ENCODE measurements around the gene ZNF841. TPM values are rescaled to one million over a fixed set of nuclear protein-coding genes. Genes with fewer than 3 reads are reported as not detected.

The ZNF841 gene
- total and polyA plus RNA-seq, 9 of the 15 experiments (the other 6 are each of a cell fraction or from before 2014, with no cell fraction given), result 3.1 to 17.1 (median 11.0) TPM

- TF ChIP-seq MLLT1 (IDR thresholded peaks at IDR 0.05) (no peak), KAT7 (CRISPR knock-in tag; IDR thresholded peaks at IDR 0.05; ENCODE audit: borderline replicate concordance) (no peak), BRF1 (IDR thresholded peaks at IDR 0.05; ENCODE audit: borderline replicate concordance, extremely low read depth, insufficient read length) (no peak), PHB (CRISPR knock-in tag; IDR thresholded peaks at IDR 0.05) (no peak; the same call in 1 of the 2 replicates), CBFA2T2 (conservative IDR thresholded peaks at IDR 0.05) (no peak), CXXC5 (CRISPR knock-in tag; IDR thresholded peaks at IDR 0.05) (peak; percentile 66), ZNF79 (CRISPR knock-in tag; IDR thresholded peaks at IDR 0.05; ENCODE audit: low read depth) (no peak), SMARCA5 (IDR thresholded peaks at IDR 0.05) (peak; percentile 68; the same call in 1 of the 2 replicates), KLF16 (IDR thresholded peaks at IDR 0.05) (no peak), KDM5B (IDR thresholded peaks at IDR 0.05; ENCODE audit: insufficient replicate concordance, low read depth, low read length) (peak; percentile 87), SMC3 (conservative IDR thresholded peaks at IDR 0.05; ENCODE audit: insufficient read depth, low read depth, low read length) (peak; percentile 56), ZNF232 (CRISPR knock-in tag; IDR thresholded peaks at IDR 0.05) (no peak), KLF1 (tag; IDR thresholded peaks at IDR 0.05) (no peak), SIX5 (IDR thresholded peaks at IDR 0.05; ENCODE audit: borderline replicate concordance in 1 of 2, insufficient read depth in 1 of 2, low read depth in 1 of 2, low read length in 2 of 2) (no peak), DPF2 (IDR thresholded peaks at IDR 0.05) (peak; percentile 73; the same call in 1 of the 2 replicates), C11orf30 (IDR thresholded peaks at IDR 0.05; ENCODE audit: low read depth) (peak; percentile 55), ID3 (CRISPR knock-in tag; IDR thresholded peaks at IDR 0.05) (no peak), ID3 (tag; IDR thresholded peaks at IDR 0.05) (no peak), ARNT (IDR thresholded peaks at IDR 0.05) (peak in 1 of 2 experiments; percentile 19; a peak in 2 of 4 replicates), HBP1 (CRISPR knock-in tag; IDR thresholded peaks at IDR 0.05) (no peak), RBBP5 (IDR thresholded peaks at IDR 0.05; ENCODE audit: borderline replicate concordance, insufficient read depth, low read length, poor library complexity, severe bottlenecking) (peak; percentile 63), NFRKB (IDR thresholded peaks at IDR 0.05; ENCODE audit: low read depth) (peak; percentile 52; the same call in 1 of the 2 replicates), ZFP30 (CRISPR knock-in tag; IDR thresholded peaks at IDR 0.05; ENCODE audit: borderline replicate concordance) (no peak), ZNF23 (CRISPR knock-in tag; IDR thresholded peaks at IDR 0.05) (no peak), CCAR2 (IDR thresholded peaks at IDR 0.05; ENCODE audit: low read depth, low read length) (no peak)
- TF ChIP-seq, protein P1, sequence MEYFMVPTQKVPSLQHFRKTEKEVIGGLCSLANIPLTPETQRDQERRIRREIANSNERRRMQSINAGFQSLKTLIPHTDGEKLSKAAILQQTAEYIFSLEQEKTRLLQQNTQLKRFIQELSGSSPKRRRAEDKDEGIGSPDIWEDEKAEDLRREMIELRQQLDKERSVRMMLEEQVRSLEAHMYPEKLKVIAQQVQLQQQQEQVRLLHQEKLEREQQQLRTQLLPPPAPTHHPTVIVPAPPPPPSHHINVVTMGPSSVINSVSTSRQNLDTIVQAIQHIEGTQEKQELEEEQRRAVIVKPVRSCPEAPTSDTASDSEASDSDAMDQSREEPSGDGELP (CRISPR knock-in tag; IDR thresholded peaks at IDR 0.05; ENCODE audit: borderline replicate concordance), result peak; percentile 15; the same call in 1 of the 2 replicates
Measured at GRCh38 chr19:52139252-52140031, 43.9 kb upstream of the ZNF841 start, which contains the start of gene ZNF616 (continued).
